Right atrium auricular region (tissue), 2 donors: ENCODE results near the gene WDR91. TPM values are rescaled to one million over a fixed set of nuclear protein-coding genes. Genes with fewer than 3 reads are reported as not detected.

Experiments used
- DNase-seq: peaks from one replicate; pipeline ENCODE4 v3.0.0-alpha.2; 2019; ENCODE audit warnings: low spot score
- H3K27ac ChIP-seq, 2 donors: fragments of 200-600 bp; sonication (generic); 1 replicate in 1 of 2; 2 replicates in 1 of 2; pipeline ENCODE4 v1.5.1; 2016 to 2019
- H3K27me3 ChIP-seq, 2 donors: fragments of 200-600 bp; sonication (generic); one replicate each; pipeline versions ENCODE4 v1.5.1 to v1.6.0; 2017 to 2019
- H3K36me3 ChIP-seq: fragments of 200-600 bp; sonication (generic); one replicate; pipeline ENCODE4 v1.5.1; 2016
- H3K4me1 ChIP-seq, 2 donors: fragments of 200-600 bp; sonication (generic); one replicate each; pipeline versions ENCODE4 v1.5.1 to v1.6.0; 2017 to 2019
- H3K4me3 ChIP-seq, 2 donors: fragments of 200-600 bp; sonication (generic); 1 replicate in 1 of 2; 2 replicates in 1 of 2; pipeline ENCODE4 v1.5.1; 2017 to 2019; ENCODE audit warnings: mild to moderate bottlenecking in 1 of 2, moderate library complexity in 1 of 2
- H3K9me3 ChIP-seq, 2 donors: fragments of 200-600 bp; sonication (generic); one replicate each; pipeline ENCODE4 v1.5.1; 2019
- total RNA-seq, 2 donors: library from RNA; depleted of rRNA; stranded (reverse); fragments of >200 nt; gene quantifications; one replicate each; pipeline ENCODE4 v1.1.0, GENCODE V29; 2016
- TF ChIP-seq, protein P1 (sequence below), 2 donors: fragments of 200-600 bp; sonication (generic); IDR thresholded peaks; one replicate each; pipeline ENCODE4 v1.5.1; 2019; ENCODE audit warnings: antibody characterized with exemption in 2 of 2

Gene WDR91
- total RNA-seq = 1 to 10 TPM; 3.3 to 4.5 TPM

DNA sequence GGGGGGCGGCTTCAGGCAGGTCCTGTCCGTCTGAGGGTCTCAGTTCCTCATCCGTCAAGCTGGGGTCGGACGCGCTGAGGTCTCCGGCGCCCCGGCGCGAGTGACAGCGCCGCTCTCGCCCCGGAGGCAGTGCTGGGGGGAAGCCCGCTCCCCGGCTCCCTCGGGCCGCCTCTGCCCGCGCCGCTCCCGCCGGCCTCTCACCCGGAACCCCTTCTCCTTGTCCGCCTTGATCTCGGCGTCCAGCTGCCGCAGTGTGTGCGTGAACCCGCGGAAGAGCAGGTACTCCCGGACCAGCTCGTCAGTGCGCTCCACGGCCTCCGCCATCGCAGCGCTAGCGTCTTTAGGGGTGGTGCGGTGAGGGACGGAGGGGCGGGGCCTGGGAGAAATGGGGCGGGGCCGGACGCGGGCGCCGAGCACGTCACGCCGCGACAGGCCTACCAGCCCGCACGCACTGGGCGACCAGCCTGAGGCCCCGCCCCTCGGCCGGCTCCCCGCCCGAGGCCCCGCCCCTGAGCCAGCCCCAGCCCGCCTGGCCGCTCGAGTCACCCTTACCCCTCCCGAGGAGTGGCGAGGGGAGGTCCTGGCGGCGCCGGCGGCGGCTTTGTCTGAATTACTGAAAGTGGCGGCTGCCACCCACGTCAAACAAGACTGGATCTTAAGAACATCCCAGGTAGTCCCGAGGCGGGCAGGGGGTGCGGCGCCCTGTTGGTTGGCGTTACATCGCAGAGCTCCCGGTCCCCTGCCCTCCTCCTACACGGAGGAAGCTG, at the start of gene WDR91:
Gene WDR91, minus strand, starts transcription at position 348 of the 767 bp plus-strand sequence. Its CDS starts 24 bp downstream, at position 324.
- peak within 1 kb of the TSS; percentile 95 for H3K27ac ChIP-seq
- no peaks in the 10 kb centered on the region for H3K9me3 ChIP-seq
- TF ChIP-seq, protein P1, sequence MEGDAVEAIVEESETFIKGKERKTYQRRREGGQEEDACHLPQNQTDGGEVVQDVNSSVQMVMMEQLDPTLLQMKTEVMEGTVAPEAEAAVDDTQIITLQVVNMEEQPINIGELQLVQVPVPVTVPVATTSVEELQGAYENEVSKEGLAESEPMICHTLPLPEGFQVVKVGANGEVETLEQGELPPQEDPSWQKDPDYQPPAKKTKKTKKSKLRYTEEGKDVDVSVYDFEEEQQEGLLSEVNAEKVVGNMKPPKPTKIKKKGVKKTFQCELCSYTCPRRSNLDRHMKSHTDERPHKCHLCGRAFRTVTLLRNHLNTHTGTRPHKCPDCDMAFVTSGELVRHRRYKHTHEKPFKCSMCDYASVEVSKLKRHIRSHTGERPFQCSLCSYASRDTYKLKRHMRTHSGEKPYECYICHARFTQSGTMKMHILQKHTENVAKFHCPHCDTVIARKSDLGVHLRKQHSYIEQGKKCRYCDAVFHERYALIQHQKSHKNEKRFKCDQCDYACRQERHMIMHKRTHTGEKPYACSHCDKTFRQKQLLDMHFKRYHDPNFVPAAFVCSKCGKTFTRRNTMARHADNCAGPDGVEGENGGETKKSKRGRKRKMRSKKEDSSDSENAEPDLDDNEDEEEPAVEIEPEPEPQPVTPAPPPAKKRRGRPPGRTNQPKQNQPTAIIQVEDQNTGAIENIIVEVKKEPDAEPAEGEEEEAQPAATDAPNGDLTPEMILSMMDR (IDR thresholded peaks at IDR 0.05) = peak in 1 of 2 donors; percentile 34
- DNase-seq = peak; percentile 96
- peak within 1 kb of the TSS; percentile 74 to 89 for H3K4me3 ChIP-seq
- no peaks in the 10 kb centered on the region for H3K27me3 ChIP-seq
- H3K4me1 ChIP-seq = peaks cover 0 to 9% of the 10 kb centered on the region in 2 donors
- peaks cover under 1% of the 10 kb centered on the region for H3K36me3 ChIP-seq

DNA sequence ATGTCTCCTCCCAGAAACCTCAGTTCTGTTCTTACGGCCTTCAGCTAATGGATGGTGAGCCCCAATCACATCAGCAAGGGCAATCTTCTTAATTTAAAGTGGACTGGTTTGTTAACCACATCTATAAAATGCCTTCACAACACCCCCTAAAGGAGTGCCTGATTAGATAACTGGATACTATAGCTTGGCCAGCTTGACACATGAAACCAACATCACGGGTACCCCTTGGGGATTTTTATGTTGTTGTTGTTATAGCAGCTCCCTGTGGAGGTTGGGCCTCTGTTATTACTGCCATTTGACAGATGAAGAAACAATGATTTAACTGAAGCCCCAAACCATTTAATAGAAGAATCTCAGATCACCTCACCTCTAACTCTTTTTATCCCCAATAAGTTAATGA, 49.1 kb upstream of the WDR91 start:
- no peak overlapping the region for H3K27ac ChIP-seq
- TF ChIP-seq, protein P1 (IDR thresholded peaks at IDR 0.05) = no peak
- no peaks in the 10 kb centered on the region for H3K36me3 ChIP-seq
- peaks cover 0 to 18% of the 10 kb centered on the region in 2 donors for H3K4me1 ChIP-seq
- H3K27me3 ChIP-seq = no peaks in the 10 kb centered on the region
- DNase-seq = no peak
- H3K4me3 ChIP-seq = no peak overlapping the region
- H3K9me3 ChIP-seq = peaks cover 0 to 5% of the 10 kb centered on the region in 2 donors

DNA sequence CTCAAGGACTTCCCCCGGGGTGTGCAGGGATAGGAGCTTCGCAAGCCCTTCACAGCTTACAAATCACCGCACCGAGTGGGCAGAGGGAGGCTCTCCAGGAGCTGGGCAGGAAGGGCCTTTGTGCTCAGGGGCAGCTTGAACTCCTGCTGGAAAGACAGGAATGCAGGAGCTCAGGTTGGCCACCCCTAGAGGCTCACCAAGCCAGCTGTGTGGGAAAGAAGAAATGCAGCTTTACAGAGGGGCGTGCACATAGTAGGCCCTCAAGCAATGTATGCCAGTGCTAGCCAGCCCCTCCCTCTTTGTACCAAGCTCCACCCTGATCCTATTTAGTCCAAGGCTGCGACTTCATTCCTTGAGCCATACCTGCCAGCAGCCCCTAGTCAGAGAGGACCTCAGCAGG, 48.4 kb upstream of the WDR91 start:
- no peaks in the 10 kb centered on the region for H3K27me3 ChIP-seq
- DNase-seq = no peak
- TF ChIP-seq, protein P1 (IDR thresholded peaks at IDR 0.05) = no peak
- no peak overlapping the region for H3K4me3 ChIP-seq
- no peaks in the 10 kb centered on the region for H3K36me3 ChIP-seq
- H3K27ac ChIP-seq = no peak overlapping the region
- no peaks in the 10 kb centered on the region for H3K9me3 ChIP-seq
- peaks cover 0 to 21% of the 10 kb centered on the region in 2 donors for H3K4me1 ChIP-seq

DNA sequence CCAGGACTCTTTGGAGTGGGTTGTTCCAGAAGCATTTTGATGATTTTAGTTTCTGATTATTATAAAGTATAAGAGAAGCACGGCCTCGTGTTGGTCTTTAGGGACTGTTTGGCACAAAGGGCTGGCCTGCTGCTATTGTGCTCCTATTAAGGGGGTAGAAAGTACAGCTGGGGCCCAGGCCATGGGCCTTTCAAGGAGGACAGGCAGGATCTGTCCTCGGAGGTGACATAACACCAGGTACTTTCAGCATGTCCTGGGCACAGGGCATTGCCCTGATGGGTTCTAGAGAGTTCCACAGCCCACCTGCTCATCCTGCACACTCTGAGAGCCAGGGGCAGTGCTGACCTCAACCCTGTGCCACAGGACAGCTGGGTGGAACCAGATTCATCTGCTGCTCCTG, 47.3 kb upstream of the WDR91 start:
- H3K27me3 ChIP-seq = no peaks in the 10 kb centered on the region
- no peak for DNase-seq
- H3K36me3 ChIP-seq = no peaks in the 10 kb centered on the region
- TF ChIP-seq, protein P1 (IDR thresholded peaks at IDR 0.05) = no peak
- peaks cover 0 to 32% of the 10 kb centered on the region in 2 donors for H3K4me1 ChIP-seq
- no peak overlapping the region for H3K4me3 ChIP-seq
- no peak overlapping the region for H3K27ac ChIP-seq
- no peaks in the 10 kb centered on the region for H3K9me3 ChIP-seq

DNA sequence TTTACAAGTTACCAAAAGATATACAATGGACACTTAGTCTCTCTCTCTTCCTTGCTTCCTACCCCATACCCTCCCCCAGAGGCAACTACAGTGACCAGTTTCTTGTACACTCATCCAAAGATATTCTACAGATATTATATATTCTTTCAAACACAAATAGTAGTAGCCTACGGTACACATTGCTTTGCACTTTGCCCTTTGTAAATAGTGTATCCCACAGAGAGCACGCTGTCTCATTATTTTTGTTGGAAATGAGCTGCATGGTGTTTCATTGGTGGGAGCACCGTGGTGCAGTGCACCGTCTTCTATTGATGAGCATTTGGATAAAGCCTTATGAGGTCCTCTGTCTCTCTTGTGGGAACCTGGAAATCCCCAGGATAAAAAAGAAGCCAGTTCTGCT, 46.5 kb upstream of the WDR91 start:
- Histone ChIP-seq H3K27me3 (no peaks in the 10 kb centered on the region), H3K9me3 (no peaks in the 10 kb centered on the region)

More for the DNA sequence above, 46.5 kb upstream of the WDR91 start:
- Histone ChIP-seq H3K27ac (no peak overlapping the region), H3K36me3 (no peaks in the 10 kb centered on the region), H3K4me1 (peaks cover 0 to 37% of the 10 kb centered on the region in 2 donors), H3K4me3 (no peak overlapping the region)
- DNase-seq = no peak
- TF ChIP-seq, protein P1 (IDR thresholded peaks at IDR 0.05) = no peak
